ENCODE data around the gene CDKN1C.

The CDKN1C gene

DNA sequence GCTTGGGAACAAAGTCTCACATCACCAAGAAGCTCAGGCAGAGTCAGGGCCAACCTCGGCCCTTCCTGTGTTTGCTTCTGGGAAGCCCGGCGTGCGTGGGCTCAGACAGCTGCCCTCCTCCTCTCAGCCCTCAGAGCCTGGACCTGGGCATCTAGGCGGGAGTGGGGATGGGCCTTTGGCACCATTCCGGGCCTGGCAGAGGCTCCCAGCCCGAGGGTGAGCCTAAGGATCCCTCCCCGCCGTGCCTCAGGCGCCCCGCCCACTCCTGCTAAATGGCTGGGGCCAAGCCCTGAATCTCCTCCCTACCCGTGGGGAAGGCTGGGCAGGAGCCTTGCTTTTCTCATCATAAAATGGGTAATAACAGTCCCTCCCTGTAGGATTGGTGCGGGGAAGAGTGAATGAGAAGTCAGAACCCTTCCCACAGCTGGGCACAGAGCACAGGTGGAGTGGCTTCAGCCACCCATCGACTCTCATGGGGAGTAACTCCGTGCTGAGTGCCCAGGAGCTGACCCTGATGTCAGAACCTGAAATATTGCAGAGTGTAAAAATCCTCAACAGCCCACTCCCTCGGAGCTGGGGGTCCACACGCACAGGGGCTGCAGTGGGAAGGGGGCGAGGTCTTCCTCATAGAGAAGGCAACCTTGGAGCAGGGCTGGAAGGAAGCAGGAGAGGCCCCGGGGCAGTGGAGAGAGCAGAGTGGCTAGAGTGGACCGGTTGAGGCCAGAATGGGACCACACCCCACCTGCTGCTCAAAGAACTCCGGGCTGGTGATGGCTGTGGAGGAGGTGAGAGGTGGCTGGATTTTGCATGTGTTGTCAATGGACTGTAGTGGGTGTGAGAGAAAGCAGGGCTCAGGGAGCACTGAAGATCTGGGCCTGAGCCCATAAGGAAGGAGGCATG lies 18.8 kb upstream of the CDKN1C start:
- no peak for DNase-seq

DNA sequence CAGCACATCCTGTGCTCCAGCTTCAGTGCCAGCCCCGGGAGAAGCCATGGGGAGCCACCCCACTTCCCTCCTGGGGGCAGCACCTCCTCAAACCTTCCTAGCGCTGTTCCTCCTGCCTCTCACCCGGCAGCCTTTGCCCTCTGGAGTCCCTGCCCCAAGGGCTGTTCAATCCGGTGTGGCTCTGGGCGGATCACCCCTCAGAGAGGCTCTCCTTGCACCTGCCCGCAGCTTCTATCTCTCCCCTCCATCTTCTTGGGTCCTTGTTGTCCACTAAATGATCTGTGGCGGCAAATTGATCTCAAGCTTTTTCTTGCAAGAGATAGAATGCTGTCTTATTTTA lies 18.1 kb upstream of the CDKN1C start:
- no peak for DNase-seq

DNA sequence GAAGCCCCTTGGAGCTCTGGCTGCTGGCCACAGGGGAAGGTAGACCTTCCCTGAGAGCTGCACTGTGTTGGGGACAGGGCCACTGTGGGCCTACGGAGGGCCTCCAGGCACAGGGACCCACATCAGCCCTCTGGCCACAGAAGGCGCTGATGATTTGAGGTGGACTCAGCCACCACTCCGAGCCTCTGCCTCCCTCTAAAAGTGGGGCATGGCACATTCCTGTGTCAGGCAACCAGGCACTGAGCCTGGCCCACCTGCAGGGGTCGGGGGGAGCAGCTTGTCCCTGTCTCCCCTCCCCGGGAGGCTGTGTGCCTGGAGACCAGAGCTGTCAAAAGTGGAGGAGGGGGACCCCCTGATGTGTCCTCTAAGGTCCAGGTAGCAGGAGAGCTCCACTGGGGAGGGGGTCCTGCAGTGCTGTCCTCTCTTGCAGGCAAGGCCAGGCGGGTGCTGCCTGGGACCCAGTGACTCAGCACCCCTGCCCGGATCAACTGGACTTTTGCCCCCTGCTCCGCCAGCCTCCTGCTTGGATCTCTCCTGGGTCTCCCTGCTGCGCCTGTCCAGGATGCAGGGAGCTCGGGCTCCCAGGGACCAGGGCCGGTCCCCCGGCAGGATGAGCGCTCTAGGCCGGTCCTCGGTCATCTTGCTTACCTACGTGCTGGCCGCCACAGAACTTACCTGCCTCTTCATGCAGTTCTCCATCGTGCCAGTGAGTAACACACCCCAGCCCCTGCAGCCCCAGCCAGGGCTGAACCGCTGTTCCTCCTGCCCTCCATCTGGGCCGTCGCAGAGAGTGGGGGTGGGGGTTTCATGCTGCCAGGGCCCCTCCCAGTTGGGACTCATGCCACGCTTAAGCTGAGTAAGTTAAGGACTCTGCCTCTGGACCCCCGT lies 17.5 kb upstream of the CDKN1C start:
- no peak for DNase-seq

DNA sequence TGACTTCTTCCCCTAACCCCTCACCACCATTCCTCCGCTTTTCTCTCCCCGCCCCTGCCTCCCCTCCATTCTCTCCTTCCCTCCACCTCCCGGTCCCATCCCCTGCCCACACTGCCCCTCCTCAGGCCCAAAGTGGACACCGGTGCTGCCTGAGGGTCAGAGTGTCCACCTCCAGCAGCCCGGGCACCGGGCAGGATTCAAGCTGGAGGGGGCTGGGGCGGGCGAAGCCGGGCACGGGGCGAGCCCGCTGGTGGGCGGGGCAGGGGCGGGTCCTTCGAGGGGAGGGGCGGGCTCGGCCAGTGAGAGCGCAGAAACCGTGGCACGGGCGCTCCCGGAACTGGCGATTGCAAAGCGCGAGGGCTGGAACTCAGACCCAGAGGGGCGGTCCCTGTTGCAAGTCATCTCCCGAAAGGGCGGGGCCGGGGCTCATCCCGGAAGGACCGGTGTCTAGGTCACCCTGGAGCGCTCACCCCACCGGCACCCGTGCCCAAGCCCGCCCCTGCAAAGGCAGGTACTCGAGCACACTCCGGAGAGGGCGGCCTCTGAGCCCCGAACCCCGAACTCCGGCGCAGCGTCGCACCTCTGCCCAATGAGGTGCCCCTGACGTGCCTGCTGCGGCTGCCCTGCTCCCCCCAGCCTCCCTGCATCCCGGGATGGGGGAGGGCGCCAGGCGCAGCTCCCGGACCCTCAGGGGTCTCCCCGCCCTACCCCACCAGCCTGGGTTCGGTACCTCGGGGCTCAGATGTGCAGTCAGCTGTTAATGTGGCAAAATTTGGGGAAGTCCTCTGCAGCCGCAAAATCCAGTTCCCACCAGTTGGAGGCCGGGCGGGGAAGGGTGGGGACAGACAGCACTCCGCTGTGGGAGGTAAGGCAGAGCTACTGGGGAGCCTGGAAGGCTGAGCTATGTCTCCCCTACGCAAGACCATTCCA lies 16.5 kb upstream of the CDKN1C start:
- DNase-seq: peak; percentile 46

DNA sequence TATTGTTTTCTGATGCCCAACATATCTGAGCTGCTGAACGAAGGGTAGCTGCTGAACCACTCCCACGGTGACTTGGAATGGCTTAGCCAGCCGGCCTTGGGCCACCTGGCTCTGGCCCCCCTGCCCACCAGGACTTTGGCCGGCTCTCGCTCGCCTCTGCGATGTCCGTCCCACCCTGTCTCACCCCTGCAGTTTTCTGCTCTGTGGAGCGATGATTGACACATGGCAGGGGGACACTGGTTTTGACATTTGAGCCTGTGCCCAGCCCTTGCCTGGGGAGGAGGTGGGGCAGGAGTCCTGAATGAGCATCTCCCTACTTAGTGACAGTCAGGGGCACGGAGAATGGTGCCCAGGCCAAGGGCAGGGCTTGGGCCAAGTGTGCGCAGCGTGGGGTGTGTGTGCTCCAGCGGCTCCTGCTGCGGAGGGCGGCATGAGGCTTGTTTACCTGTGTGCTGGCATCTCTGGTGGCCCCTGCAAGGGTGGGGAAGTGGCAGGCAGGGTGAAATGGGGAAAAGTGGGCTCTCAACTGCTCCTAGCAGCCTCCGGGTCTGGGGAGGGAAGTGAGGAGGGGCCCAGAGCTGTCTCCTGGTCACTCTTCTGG lies 15.7 kb upstream of the CDKN1C start:
- DNase-seq: no peak

DNA sequence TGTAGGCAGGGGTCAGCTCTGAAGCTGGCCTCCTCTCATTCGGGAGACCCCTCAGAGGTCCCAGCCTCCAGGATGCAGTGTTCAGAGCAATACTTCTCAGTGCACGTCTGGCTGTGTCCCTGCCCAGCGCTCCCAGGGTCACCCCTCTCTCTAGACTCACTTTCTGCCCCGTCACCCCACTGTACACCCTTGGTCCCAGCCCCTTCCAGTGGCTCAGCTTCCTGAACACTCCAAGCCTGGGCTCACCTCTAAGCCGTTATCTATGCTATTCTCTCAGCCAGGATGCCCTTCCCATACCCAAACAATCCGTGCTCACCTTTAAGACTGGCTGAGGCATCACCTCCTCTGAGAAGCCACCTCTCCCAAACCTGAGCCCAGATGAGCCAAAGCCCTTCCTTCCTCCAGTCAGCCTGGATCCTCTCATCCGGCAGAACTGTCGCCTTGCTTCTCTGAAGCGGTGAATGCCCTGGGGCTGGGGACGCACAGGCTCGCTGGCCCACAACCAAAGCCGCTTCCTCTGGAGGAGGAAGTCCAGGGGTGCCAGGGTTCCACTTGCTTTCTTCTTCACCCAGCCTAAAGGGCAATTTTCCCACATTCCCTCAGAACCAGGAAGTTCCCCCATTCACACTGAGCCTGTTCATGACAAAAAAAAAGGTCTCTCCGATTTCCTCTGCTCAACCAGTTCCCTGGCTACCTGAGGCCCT lies 13.7 kb upstream of the CDKN1C start:
- DNase-seq: no peak

DNA sequence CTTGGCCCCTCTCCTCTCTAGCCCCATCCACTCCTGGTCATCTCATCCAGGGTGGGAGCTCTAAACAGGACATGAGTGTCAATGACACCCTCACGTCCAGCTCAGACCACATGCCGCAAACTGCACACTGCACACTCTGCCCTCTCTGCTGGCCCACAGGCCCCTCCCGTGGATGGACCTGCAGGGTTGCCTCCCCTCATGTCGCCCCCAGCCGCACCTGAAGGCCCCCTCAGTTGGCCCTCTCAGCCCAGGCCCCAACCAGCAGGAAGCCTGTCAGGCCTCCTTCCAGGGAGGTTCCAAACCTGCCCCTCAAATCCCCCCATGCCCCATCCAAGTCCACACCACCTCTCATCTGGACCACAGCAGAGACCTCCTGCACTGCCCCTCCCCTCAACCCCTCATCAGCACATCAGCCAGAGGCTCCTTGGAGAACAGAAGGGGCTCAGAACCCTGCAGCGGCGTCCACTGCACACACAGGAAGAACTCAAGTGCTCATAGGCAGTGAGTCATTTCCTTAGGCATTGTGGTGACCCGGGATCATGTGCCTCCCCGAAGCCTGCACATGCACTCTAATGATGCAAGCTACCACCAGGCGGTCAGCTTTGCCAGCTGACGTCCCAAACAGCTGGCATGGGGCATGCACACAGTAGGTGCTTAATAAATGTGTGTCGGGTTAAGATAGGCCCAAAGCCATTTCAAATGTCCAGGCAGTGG lies 12.9 kb upstream of the CDKN1C start:
- DNase-seq: no peak

DNA sequence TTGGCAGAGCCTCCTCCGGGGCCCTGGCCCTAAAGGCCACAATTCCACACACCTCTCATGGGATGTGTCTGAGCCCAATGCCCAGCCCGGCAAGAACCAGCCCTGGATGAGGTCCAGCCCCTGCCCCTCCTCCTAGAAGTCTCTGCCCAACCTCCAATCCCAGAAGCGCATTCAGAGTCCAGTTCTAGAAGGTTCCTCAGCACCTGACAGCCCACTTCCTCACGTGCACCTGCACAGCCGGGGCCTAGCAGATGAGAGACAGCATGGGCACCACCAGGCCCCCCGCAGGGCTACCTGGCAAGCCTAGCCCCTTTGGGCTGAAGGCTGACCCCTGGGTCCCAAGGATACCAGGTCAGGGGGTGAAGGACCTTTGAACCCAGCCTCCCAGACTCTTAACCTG lies 11.5 kb upstream of the CDKN1C start:
- DNase-seq: no peak

DNA sequence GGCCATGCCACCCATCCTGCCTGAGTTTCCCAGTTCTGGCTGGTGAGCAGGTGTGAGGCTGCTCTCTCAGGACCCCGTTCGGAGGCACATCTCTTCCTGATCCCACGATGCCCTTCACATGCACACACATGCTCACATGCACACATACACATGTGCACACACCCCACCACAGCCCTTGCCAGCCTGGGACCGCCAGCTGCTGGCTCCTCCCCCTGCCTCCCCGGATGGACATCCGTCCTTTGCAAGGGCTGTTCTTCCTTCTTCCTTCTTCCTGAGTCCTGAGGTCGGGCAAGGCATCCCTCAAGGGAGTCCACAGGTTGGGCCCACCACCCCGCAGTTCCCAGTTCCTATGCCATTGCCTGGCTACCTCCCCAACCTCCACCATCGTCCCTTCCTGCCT lies 10.5 kb upstream of the CDKN1C start:
- DNase-seq: no peak

DNA sequence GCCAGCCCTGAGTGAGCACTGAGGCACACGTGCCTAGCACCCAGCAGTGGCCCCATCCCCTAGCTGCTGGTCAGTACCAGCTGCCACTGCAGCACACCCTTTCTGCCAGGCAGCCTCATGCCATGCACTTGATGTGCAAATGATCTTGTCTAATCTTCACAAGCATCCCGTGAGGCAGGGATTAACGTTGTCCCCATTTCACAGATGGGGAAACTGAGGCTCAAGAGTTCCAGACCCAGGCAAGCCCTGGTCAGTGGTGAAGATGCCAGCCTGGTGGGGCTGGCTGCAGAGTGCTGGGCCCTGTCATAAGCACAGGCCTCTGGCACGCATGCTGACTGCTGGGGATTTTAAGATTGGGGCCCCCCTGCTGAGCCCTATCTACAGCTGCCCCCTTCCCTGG lies 8.4 kb upstream of the CDKN1C start:
- DNase-seq: no peak

DNA sequence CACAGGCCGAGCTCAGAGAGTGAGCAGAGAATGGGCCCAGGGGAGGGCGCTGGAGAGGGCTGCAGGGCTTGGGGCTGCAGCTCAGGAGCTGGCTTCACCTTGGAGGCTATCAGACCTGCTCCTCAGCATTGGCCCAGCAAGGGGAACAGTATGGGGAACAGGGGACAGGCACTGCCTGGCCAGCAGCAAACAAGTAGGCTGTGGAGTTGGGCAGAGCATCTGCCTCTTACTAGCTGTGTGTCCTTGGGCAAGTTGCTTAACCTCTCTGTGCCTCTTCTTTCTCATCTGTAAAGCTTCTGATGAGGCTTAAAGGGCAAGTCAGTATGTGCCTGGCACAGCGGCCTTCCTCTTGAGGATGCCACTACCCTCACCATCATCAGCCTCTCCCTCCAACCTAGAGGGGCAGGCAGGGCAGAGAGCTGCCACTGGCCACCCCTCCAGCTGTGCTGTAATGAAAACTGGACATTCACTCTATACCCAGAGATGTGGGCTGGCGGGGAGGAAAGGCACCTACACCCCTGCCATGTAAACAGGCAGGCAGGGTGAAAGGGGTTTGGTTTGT lies 7.5 kb upstream of the CDKN1C start:
- DNase-seq: no peak

DNA sequence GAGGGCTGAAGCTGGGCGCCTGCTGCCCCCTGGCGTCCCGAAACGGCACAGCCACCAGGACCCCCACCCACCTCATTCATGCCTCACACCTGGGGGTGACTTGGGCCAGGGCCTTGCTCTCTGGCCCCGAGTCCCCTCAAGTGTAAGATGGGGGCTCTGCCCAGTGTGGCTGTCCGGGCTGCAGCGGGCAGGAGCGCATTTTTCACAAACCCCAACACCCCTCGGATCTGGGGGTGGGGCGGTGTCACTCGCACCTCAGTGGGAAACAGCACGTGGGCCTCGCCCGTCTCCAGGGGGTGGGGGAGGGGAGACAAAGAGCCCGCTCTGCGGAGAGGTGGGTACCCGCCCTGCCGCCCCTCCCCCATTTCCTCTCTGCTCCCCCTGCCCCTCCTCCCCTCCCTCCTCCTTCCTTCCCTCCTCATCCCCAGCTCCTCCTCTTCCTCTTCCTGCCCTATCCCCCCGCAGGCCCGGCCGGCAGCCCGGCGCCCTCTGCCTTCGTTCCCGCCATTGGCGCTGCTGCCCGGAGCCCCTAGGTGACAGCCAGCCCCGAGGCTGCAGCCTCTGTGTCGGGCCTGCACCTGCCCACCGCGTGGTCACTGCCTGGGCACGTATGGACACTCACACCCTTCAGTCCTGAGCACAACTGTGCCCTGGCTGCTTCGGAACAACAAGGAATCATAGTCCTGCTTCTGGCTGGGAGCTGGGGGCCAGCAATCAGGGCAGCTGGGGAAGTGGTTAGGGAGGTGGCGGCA lies 6.8 kb upstream of the CDKN1C start:
- no peak for DNase-seq

DNA sequence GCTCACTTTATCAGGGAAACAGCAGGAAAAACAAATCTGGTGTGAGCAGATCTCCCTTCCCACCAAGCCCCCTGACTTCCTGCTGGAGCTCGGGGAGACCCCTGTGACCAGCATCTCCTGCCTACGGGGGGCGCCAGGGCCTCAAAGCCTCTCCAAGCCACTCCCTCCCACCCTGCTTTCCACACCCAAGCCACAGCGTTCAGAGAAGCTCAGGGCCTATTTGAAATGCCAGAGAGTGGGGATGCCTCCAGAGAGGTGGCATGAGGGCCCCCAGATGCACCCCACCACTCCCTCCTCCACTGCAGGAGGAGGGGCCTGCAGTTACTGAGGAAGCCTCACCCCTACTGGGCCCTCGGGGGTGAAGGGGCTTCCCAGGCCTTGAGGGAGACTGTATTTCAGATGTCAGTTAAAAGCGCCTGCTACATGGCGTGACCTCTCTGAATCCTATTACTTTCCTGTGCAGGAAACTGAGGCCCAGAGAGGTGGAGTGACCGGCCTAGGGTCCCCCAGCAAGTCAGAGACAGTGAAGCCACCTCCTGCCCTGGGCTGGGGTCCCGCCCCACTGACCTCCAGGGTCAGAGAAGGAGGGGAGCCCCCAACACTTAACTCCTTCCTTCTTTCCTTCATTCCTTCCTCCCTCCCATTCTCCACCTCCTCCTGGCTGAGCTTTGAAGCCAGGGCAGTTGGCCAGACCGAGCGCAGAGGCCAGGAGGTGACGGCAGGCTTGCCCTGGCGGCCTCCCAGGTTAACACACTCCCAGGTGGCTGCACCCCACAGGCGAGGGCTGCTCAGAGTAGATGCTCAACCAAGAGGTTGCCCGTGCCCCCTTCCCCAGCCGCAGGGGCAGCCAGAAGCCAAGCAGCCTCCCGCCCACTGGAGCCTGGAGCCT lies 6.0 kb upstream of the CDKN1C start:
- no peak for DNase-seq

DNA sequence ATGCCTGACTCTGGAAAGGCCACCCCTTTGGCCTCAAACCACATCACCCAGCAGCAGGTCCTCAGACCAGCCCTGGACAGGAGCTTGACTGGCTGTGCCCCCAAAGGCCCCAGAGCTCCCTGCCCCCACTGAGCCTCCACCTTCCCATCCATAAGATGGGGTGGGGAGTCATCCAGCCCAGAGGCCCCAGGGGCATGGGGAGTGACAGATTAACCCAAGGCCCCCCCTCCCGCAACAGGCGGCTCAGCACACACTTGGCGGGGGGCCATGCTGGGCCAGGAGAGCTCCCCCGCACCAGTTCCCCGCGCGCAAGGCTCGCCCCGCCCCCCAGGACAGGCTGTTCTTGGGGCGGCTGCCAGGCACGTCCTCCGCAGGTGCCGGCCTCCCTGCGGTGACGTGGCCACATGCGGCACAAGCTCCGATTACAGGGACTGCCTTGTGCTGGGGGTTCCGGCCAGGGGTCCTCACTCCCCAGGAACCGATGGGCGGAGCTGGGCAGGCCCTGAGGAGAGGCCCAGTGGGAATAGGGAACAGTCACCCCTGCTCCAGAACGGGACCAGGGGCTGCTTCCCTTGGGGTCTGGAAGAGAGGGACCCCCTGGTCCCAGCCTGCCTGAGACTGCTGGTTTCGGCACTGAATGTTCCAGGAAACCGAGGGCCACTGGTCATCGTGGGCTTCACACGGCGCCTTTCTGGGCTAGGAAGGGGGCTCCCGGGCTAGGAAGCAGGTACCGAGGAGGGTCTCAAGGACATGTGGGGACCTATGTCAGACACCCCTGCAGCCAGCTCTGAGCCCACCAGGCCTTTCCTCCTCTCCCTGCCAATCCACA lies 5.1 kb upstream of the CDKN1C start:
- DNase-seq: no peak

DNA sequence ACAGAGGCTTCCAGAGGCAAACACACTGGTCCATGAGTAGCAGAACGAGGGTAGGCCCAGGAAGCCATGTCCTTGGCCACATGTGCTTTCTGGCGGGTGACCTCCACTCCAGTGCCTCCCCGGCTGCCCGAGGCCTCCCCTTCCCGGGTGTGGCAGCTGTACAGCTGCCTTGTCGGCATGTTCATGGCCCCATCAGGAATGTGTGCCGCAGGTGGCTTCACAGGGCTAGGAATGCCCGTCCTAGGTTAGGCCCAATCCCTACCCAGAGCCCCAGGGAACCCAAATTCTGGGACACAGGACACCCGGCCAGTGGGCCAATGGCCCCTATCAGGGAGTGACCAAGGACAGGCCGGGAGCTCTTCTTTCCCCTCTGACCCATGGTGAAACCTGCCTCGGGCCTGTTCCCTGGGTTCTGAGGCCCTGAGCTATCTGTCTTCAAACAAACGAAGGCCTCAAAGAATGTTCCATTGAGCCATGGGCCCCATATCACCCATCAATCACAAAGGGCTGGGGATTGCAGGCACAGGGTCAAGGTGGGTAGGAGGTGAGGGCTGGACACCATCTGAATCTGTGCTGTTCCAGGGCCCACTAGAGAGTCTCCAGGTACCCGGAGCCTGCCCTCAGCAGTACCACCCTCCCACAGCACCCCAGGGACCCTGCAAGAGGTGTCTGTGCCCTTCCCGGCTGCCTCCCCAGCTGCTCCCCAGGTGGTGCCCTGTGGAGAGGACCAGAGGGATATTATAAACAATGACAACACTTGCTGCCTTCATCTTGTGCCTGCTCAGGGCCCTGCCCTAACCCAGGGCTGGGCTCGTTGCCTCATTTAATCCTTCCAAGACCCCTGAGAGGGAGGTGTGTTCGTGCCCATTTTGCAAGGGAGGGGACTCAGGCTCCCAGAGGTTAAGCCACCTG lies 4.0 kb upstream of the CDKN1C start:
- no peak for DNase-seq

DNA sequence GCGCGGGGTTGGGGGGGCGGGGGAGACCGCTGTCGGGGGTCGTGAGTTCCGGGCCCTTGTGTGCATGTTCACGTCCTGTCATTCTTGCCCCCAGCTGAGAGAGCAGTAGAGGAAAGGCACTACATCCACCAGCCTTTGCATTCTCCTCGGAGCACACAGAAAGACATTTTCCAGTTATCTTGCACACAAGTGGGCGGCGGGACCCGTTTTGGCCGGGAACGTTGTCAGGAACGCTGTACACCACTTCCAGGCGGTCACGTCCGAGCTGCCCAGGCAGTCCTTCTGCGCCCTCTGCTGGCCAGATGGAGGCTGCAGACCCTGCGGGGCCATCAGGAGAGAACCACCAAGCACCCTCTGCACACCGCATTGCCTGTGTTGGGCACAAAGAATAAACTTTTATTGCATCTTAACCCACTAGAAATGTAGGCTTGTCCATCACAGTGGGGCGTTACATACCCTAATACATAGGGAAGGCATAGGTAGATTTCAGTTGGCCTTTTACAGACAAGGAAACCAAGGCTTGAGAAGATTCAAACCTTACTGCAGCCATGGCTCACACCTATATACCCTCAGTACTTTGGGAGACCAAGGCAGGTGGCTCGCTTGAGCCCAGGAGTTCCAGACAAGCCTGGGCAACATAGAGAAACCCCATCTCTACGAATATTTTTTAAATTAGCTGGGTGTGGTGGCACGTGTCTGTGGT lies 2.8 kb upstream of the CDKN1C start:
- no peak for DNase-seq
